GM23248 (cell line): ENCODE results near the gene CD22.

Experiments
- EZH2 ChIP-seq: fragments of 200-600 bp; sonication (generic); IDR thresholded peaks from 2 replicates; pipeline ENCODE4 v1.6.1; 2018; ENCODE audit warnings: antibody characterized with exemption, mild to moderate bottlenecking; ENCODE audit not compliant: insufficient read depth, poor library complexity, severe bottlenecking
- EZH2phosphoT487 ChIP-seq: fragments of 200-600 bp; sonication (generic); IDR thresholded peaks from 2 replicates; pipeline ENCODE4 v1.6.1; 2018; ENCODE audit warnings: antibody characterized with exemption, moderate library complexity, mild to moderate bottlenecking, low read depth; ENCODE audit not compliant: insufficient read depth

DNA sequence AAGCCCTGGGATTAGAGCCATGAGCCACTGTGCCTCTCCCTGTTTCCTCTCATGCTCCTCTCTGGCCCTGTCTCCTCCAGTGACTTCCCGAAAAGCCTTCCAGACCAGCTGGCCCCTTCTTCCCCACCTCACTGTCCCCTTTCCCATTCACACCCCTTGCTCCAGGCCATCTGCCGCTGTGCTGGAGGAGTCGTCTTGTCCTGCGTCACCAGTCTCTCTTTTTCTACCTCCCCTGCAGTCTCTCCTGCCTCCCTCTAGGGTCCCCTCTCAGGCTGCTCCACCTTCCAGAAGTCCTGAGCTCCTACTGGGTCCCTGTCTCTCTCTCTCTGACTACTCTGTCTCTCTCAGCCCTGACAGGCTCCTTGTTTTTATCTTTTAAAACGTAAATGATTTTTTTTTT is 13.4 kb downstream of the CD22 start:
- TF ChIP-seq EZH2 (no peak), EZH2phosphoT487 (no peak)
